D721Med (cell line): Measurements from ENCODE around the gene RCC1.

ENCODE experiments used
- DNase-seq: peaks from one replicate; pipeline ENCODE4 v3.0.0; 2011; ENCODE audit warnings: low spot score; ENCODE audit not compliant: insufficient read length
- FAIRE-seq: peaks from 2 replicates; lab custom pipeline; 2011; peaks lifted over from hg19 to GRCh38; lab: Jason Lieb, UNC
- TF ChIP-seq, protein P1 (sequence below): IDR thresholded peaks from 2 replicates; pipeline ENCODE4 v1.5.1; 2012; ENCODE audit warnings: mild to moderate bottlenecking, control low read depth; ENCODE audit not compliant: insufficient read depth; ENCODE audit errors: missing control alignments

The RCC1 gene

DNA sequence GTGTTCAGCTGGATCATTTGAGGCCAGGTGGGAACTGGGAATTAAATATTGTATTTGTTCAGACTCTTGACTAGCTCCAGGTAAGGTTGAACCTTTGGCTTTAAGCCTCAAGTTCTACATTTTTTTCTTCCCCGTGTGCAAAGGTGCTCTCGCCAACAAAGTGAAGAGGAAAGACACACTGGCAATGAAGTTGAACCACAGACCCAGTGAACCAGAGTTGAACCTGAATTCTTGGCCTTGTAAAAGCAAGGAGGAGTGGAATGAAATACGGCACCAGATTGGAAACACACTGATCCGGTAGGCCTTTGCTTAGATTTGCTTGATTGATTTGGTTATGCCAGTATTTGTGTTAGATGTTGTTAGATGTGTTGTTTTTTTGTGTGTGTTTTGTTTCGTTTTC is 25.5 kb upstream of the RCC1 start:
- no peak for FAIRE-seq
- TF ChIP-seq, protein P1, sequence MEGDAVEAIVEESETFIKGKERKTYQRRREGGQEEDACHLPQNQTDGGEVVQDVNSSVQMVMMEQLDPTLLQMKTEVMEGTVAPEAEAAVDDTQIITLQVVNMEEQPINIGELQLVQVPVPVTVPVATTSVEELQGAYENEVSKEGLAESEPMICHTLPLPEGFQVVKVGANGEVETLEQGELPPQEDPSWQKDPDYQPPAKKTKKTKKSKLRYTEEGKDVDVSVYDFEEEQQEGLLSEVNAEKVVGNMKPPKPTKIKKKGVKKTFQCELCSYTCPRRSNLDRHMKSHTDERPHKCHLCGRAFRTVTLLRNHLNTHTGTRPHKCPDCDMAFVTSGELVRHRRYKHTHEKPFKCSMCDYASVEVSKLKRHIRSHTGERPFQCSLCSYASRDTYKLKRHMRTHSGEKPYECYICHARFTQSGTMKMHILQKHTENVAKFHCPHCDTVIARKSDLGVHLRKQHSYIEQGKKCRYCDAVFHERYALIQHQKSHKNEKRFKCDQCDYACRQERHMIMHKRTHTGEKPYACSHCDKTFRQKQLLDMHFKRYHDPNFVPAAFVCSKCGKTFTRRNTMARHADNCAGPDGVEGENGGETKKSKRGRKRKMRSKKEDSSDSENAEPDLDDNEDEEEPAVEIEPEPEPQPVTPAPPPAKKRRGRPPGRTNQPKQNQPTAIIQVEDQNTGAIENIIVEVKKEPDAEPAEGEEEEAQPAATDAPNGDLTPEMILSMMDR: no peak
- DNase-seq: no peak

DNA sequence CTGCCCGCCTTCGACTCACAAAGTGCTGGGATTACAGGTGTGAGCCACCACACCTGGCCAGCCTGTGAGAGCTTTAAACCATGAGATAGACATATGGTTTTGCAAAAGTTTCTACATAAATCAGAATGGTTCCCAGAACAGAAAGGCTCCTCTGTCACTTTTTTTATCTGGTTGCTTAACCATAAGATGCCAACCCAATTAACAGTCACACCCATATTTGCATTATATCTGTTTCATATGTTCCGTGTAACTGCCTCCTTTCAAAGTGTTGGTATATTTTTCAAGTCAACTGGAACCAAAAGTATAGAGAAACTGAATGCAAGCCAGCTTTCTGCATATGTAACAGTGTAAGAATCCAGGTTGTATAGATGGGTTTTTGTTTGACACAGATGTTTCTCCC is 23.7 kb upstream of the RCC1 start:
- FAIRE-seq (no peak), DNase-seq (no peak)
- TF ChIP-seq, protein P1: no peak

DNA sequence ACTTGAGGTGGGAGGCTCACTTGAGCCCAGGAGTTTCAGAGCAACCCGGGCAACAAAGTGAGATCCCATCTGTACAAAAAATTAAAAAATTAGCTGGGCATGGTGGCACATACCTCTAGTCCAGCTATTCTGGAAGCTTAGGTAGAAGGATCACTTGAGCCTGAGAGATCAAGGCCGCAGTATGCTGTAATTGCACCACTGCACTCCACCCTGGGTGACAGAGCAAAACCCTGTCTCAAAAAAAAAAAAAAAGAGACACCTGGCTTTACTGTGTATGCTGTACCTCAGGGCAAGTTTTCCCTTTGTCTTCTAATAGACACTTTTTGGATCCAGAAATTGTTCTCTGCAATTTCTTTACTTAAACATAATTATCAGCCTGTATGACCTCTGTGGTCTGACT is 23.1 kb upstream of the RCC1 start:
- DNase-seq (no peak), FAIRE-seq (no peak)
- TF ChIP-seq, protein P1: no peak

DNA sequence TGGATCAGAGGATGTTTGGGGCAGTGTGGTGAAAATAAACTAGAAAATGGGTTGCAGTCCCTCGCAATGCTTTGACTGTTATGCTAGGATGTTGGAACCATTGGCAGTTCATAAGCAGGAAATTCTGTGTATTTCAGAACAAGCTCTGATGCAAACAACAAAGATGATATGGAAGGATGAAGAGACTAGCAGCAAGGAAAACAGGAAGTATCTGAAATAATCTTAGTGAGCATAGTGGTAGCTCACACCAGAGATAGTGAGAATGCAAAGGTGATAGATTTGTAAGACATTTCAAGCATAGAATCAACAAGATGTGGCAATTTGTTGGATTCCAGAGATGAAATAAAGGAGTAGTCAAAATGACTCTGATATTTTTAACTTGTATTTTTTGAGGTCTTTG is 11.1 kb upstream of the RCC1 start:
- no peak for FAIRE-seq

DNA sequence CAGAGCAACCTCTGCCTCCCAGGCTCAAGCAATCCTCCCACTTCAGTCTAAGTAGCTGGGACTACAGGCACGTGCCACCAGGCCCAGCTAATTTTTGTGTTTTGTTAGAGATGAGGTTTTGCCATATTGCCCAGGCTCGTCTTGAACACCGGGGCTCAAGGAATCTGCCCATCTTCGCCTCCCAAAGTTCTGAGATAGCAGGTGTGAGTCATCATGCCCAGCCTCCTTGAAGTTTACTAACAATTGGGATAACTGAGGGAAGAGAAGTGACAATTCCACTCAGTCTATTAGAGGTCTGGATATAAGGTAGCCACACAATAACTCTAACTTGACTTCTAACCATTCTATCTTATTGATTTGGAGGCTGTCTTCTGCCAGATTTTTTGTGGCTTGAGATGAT is 6.3 kb upstream of the RCC1 start:
- TF ChIP-seq, protein P1: no peak
- no peak for DNase-seq
- FAIRE-seq: no peak

More for the DNA sequence above, 11.1 kb upstream of the RCC1 start:
- TF ChIP-seq, protein P1: no peak
- no peak for DNase-seq

DNA sequence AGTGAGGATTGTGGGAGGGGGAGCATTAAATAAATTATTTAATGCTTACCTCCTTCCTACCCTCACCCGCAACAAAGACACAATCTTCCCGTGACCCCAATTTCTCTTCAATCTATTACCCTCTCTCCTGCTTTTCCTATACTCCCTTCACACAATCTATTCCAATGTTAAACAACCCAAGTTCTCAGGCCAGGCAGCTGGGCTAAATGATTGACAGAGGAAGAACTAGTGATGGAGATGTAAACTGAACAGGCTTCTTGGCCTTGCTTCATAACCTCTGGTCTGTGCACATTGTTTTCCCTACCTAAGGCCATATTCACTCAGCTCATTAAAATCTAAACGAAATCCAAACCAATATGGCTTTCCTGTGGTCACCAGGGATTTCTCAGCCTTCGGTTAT is 3.9 kb upstream of the RCC1 start:
- TF ChIP-seq, protein P1: no peak
- FAIRE-seq (no peak), DNase-seq (no peak)

DNA sequence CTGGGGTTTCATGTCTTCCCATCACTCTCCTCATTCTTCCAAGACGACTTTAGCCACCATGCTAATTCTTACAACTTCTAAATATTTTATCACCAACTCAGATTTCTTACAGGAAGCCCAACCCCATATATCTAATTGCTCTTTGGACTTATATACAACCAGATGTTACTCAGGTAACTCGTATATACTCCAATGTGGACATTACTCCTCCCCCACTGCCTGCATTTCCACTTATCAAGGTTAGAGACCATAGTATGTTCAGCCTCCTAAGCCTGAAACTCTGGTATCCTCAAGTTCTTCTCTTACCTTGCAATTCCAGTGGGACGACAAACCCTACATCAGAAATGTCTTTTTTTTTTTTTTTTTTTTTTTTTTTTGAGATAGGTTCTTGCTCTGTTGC is 2.7 kb upstream of the RCC1 start:
- no peak for DNase-seq
- no peak for FAIRE-seq
- TF ChIP-seq, protein P1: no peak
